SK-N-MC (cell line): ENCODE measurements around the gene SPDYC.

Source experiments
- DNase-seq: peaks from one replicate; pipeline ENCODE4 v3.0.0-alpha.2; 2011; ENCODE audit warnings: low read depth, low spot score
- H3K27ac ChIP-seq: fragments of 200-600 bp; sonication (generic); 2 replicates; pipeline ENCODE4 v1.5.1; 2016; ENCODE audit warnings: mixed run types
- H3K36me3 ChIP-seq: fragments of 200-600 bp; sonication (generic); 2 replicates; pipeline ENCODE4 v1.6.1; 2017; ENCODE audit warnings: antibody characterized with exemption, low read length, mixed read lengths; ENCODE audit not compliant: insufficient read depth
- H3K4me3 ChIP-seq: fragments of 200-600 bp; sonication (generic); 2 replicates; pipeline ENCODE4 v1.5.1; 2016
- H3K9ac ChIP-seq: fragments of 200-600 bp; sonication (generic); 2 replicates; pipeline ENCODE4 v1.8.0; 2017; ENCODE audit warnings: mixed run types, mixed read lengths; ENCODE audit not compliant: insufficient read length
- H3K9me3 ChIP-seq: fragments of 200-600 bp; sonication (generic); 2 replicates; pipeline ENCODE4 v1.6.1; 2017; ENCODE audit warnings: low read depth, mild to moderate bottlenecking, antibody characterized with exemption, low read length, moderate library complexity, mixed read lengths
- EZH2 ChIP-seq: fragments of 200-600 bp; sonication (generic); IDR thresholded peaks from one replicate; pipeline ENCODE4 v1.6.1; 2017; ENCODE audit warnings: antibody characterized with exemption
- FOXP2 ChIP-seq: optimal IDR thresholded peaks from 2 replicates; pipeline ENCODE3; 2011; ENCODE audit warnings: mild to moderate bottlenecking, moderate library complexity; ENCODE audit not compliant: insufficient read depth; ENCODE audit errors: extremely low read length, control extremely low read depth
- POLR2AphosphoS5 ChIP-seq: IDR thresholded peaks from 2 replicates; pipeline ENCODE4 v1.6.1; 2012; ENCODE audit warnings: mild to moderate bottlenecking, low read depth, low read length, borderline replicate concordance

Gene SPDYC

GRCh38 chr11:65210361-65210731 lies 40.3 kb downstream of the SPDYC start:
- no peak for DNase-seq
- Histone ChIP-seq H3K9me3 (no peaks in the 10 kb centered on the region), H3K36me3 (no peaks in the 10 kb centered on the region; the same call in 1 of the 2 replicates), H3K9ac (no peak overlapping the region), H3K27ac (no peak overlapping the region), H3K4me3 (no peak overlapping the region)
- TF ChIP-seq FOXP2 = no peak
- TF ChIP-seq POLR2AphosphoS5 = no peak
- no peak for TF ChIP-seq EZH2

GRCh38 chr11:65210748-65211147 lies 40.7 kb downstream of the SPDYC start:
- Histone ChIP-seq H3K27ac (no peak overlapping the region), H3K4me3 (no peak overlapping the region), H3K36me3 (no peaks in the 10 kb centered on the region; the same call in 1 of the 2 replicates), H3K9me3 (no peaks in the 10 kb centered on the region), H3K9ac (no peak overlapping the region)
- TF ChIP-seq EZH2 (no peak), POLR2AphosphoS5 (no peak), FOXP2 (no peak)
- no peak for DNase-seq

GRCh38 chr11:65211293-65212105 lies 41.5 kb downstream of the SPDYC start:
- Histone ChIP-seq H3K27ac (no peak overlapping the region), H3K9me3 (no peaks in the 10 kb centered on the region), H3K36me3 (no peaks in the 10 kb centered on the region; the same call in 1 of the 2 replicates), H3K9ac (no peak overlapping the region), H3K4me3 (no peak overlapping the region)
- no peak for DNase-seq
- TF ChIP-seq FOXP2 (no peak), POLR2AphosphoS5 (no peak), EZH2 (no peak)

GRCh38 chr11:65212226-65212801 lies 42.3 kb downstream of the SPDYC start:
- TF ChIP-seq POLR2AphosphoS5 = no peak
- no peak for TF ChIP-seq EZH2
- TF ChIP-seq FOXP2 = no peak
- Histone ChIP-seq H3K9ac (no peak overlapping the region), H3K4me3 (no peak overlapping the region), H3K27ac (no peak overlapping the region), H3K9me3 (no peaks in the 10 kb centered on the region), H3K36me3 (no peaks in the 10 kb centered on the region; the same call in 1 of the 2 replicates)
- DNase-seq = no peak

- no peaks in the 10 kb centered on the region; the same call in 1 of the 2 replicates for H3K36me3 ChIP-seq
- no peak overlapping the region for H3K27ac ChIP-seq
- no peak for DNase-seq
- no peaks in the 10 kb centered on the region for H3K9me3 ChIP-seq
- no peak for TF ChIP-seq POLR2AphosphoS5
- TF ChIP-seq FOXP2 = no peak
- no peak for TF ChIP-seq EZH2
- H3K4me3 ChIP-seq = no peak overlapping the region
- H3K9ac ChIP-seq = no peak overlapping the region
Measured at GRCh38 chr11:65213322-65214211, 43.5 kb downstream of the SPDYC start.

- TF ChIP-seq FOXP2 = no peak
- TF ChIP-seq EZH2 = no peak
- TF ChIP-seq POLR2AphosphoS5 = no peak
- no peak for DNase-seq
- no peak overlapping the region for H3K4me3 ChIP-seq
- no peaks in the 10 kb centered on the region; the same call in 1 of the 2 replicates for H3K36me3 ChIP-seq
- no peak overlapping the region for H3K27ac ChIP-seq
- H3K9me3 ChIP-seq = no peaks in the 10 kb centered on the region
- H3K9ac ChIP-seq = no peak overlapping the region
Measured at GRCh38 chr11:65214212-65214845, 44.3 kb downstream of the SPDYC start.

GRCh38 chr11:65215441-65216076 lies 45.5 kb downstream of the SPDYC start:
- TF ChIP-seq EZH2 = no peak
- no peak for TF ChIP-seq FOXP2
- TF ChIP-seq POLR2AphosphoS5 = no peak
- DNase-seq = no peak
- Histone ChIP-seq H3K27ac (no peak overlapping the region), H3K9ac (no peak overlapping the region), H3K9me3 (no peaks in the 10 kb centered on the region), H3K36me3 (no peaks in the 10 kb centered on the region; the same call in 1 of the 2 replicates), H3K4me3 (no peak overlapping the region)

GRCh38 chr11:65216830-65217229 lies 46.8 kb downstream of the SPDYC start:
- Histone ChIP-seq H3K4me3 (no peak overlapping the region), H3K36me3 (no peaks in the 10 kb centered on the region), H3K9me3 (no peaks in the 10 kb centered on the region), H3K9ac (no peak overlapping the region), H3K27ac (no peak overlapping the region)
- TF ChIP-seq POLR2AphosphoS5 (no peak), EZH2 (no peak), FOXP2 (no peak)
- DNase-seq = no peak
